HepG2 (cell line): ENCODE results near the gene SCN8A. TPM values are rescaled to one million over a fixed set of nuclear protein-coding genes. Genes with fewer than 3 reads are reported as not detected.

Source experiments
- CBX5 ChIP-seq: sonication (generic); formaldehyde crosslinking; IDR thresholded peaks from 2 replicates; pipeline ENCODE4 v1.4.0; 2020; ENCODE audit warnings: missing genetic modification reagents, borderline replicate concordance
- ZBTB42 ChIP-seq: sonication (generic); formaldehyde crosslinking; IDR thresholded peaks from 2 replicates; pipeline ENCODE4 v1.5.0; 2020; ENCODE audit warnings: mild to moderate bottlenecking, missing genetic modification reagents
- ZNF121 ChIP-seq: sonication (generic); formaldehyde crosslinking; IDR thresholded peaks from 2 replicates; pipeline ENCODE4 v1.5.0; 2020; ENCODE audit warnings: mild to moderate bottlenecking, missing genetic modification reagents
- ZNF281 ChIP-seq: sonication (generic); formaldehyde crosslinking; IDR thresholded peaks from 2 replicates; pipeline ENCODE4 v1.4.0; 2020; ENCODE audit warnings: missing genetic modification reagents, borderline replicate concordance
- ZNF407 ChIP-seq: sonication (generic); formaldehyde crosslinking; IDR thresholded peaks from one replicate; pipeline ENCODE4 v1.5.1; 2020; ENCODE audit warnings: mild to moderate bottlenecking, missing genetic modification reagents; ENCODE audit errors: not compliant biosample characterization
- ZNF646 ChIP-seq: sonication (generic); formaldehyde crosslinking; IDR thresholded peaks from 2 replicates; pipeline ENCODE4 v1.9.0; 2021; ENCODE audit warnings: mild to moderate bottlenecking, missing genetic modification reagents
- ZSCAN5A ChIP-seq: sonication (generic); formaldehyde crosslinking; IDR thresholded peaks from 2 replicates; pipeline ENCODE4 v1.8.0; 2022; ENCODE audit warnings: mild to moderate bottlenecking, missing genetic modification reagents, borderline replicate concordance
- polyA plus RNA-seq, 8 experiments: library from polyadenylated mRNA; depleted of rRNA in 3 of 8; stranded (reverse) in 7 of 8; unstranded in 1 of 8; fragments of >200 nt; fragmentation: Illumina TruSeq in 4 of 8; extraction: Trizol in 4 of 8; gene quantifications; 2 replicates each; pipeline versions ENCODE4 v1.2.1 to v1.2.3, GENCODE V29; 2011 to 2016; ENCODE audit warnings: low read depth in 4 of 8, missing spikeins in 1 of 8, mixed read lengths in 1 of 8; ENCODE audit not compliant: insufficient read depth in 1 of 8
- total RNA-seq, 5 experiments: library from RNA; depleted of rRNA; stranded (reverse); fragments of >200 nt; fragmentation: Illumina TruSeq; extraction: Trizol; gene quantifications; 2 replicates each; pipeline ENCODE4 v1.2.3, GENCODE V29; 2016; ENCODE audit warnings: low read depth in 1 of 5

Gene SCN8A
- total and polyA plus RNA-seq, 2 of the 13 experiments (the other 11 are each of a cell fraction or from before 2014, with no cell fraction given): 0.57 to 1.4 TPM

- TF ChIP-seq ZNF646 (no peak), ZNF281 (CRISPR knock-in tag) (no peak), CBX5 (CRISPR knock-in tag) (no peak), ZBTB42 (CRISPR knock-in tag) (no peak), ZNF407 (CRISPR knock-in tag) (no peak), ZNF121 (no peak), ZSCAN5A (CRISPR knock-in tag) (no peak)
Measured at GRCh38 chr12:51591016-51591901, at the start of gene SCN8A (continued).
